ENCODE data around the gene DGKD.

- TF ChIP-seq, protein P1, sequence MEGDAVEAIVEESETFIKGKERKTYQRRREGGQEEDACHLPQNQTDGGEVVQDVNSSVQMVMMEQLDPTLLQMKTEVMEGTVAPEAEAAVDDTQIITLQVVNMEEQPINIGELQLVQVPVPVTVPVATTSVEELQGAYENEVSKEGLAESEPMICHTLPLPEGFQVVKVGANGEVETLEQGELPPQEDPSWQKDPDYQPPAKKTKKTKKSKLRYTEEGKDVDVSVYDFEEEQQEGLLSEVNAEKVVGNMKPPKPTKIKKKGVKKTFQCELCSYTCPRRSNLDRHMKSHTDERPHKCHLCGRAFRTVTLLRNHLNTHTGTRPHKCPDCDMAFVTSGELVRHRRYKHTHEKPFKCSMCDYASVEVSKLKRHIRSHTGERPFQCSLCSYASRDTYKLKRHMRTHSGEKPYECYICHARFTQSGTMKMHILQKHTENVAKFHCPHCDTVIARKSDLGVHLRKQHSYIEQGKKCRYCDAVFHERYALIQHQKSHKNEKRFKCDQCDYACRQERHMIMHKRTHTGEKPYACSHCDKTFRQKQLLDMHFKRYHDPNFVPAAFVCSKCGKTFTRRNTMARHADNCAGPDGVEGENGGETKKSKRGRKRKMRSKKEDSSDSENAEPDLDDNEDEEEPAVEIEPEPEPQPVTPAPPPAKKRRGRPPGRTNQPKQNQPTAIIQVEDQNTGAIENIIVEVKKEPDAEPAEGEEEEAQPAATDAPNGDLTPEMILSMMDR (IDR thresholded peaks at IDR 0.05; ENCODE audit: insufficient read depth, low read length, poor library complexity, severe bottlenecking) = no peak
- TF ChIP-seq EZH2phosphoT487 (conservative IDR thresholded peaks at IDR 0.05; ENCODE audit: low read length) = no peak
Observed at GRCh38 chr2:233489143-233489542, 134.8 kb downstream of the DGKD start.
